Smooth muscle cell of trachea (primary cell): ENCODE measurements around the gene PCDHGA5. TPM values are rescaled to one million over a fixed set of nuclear protein-coding genes. Genes with fewer than 3 reads are reported as not detected.

Source experiments
- total RNA-seq: library from RNA; depleted of rRNA; stranded (reverse); fragments of >200 nt; gene quantifications from 2 replicates; pipeline ENCODE4 v1.2.1, GENCODE V29; 2014

The PCDHGA5 gene
- total RNA-seq = 2.8 and 3.5 TPM in 2 replicates

GRCh38 chr5:141363952-141364660 lies at the start of gene PCDHGA5:
Gene PCDHGA5 (plus strand): TSS chr5:141364162. CDS start chr5:141364331, 169 bp downstream.

GRCh38 chr5:141320225-141321169 lies 43.5 kb upstream of the PCDHGA5 start, which contains the start of gene TAF7:
Gene TAF7 (minus strand): TSS chr5:141320784. CDS start chr5:141320044, 740 bp downstream.

GRCh38 chr5:141330299-141331080 lies 33.5 kb upstream of the PCDHGA5 start, which contains the start of gene PCDHGA1:
Gene PCDHGA1 (plus strand): TSS chr5:141330514.

GRCh38 chr5:141338538-141339306 lies 25.2 kb upstream of the PCDHGA5 start, which contains the start of gene PCDHGA2:
Gene PCDHGA2 (plus strand): TSS chr5:141338760.

GRCh38 chr5:141343242-141343952 lies 20.6 kb upstream of the PCDHGA5 start, which contains the start of gene PCDHGA3:
Gene PCDHGA3 (plus strand): TSS chr5:141343829. CDS start chr5:141344034, 205 bp downstream.

GRCh38 chr5:141349917-141350619 lies 13.9 kb upstream of the PCDHGA5 start, which contains the start of gene PCDHGB1:
Gene PCDHGB1 (plus strand): TSS chr5:141350099. CDS start chr5:141350261, 162 bp downstream.

GRCh38 chr5:141354900-141355469 lies 9.0 kb upstream of the PCDHGA5 start, which contains the start of gene PCDHGA4:
Gene PCDHGA4 (plus strand): TSS chr5:141355021. CDS start chr5:141355108, 87 bp downstream.

GRCh38 chr5:141359790-141360426 lies 4.1 kb upstream of the PCDHGA5 start, which contains the start of gene PCDHGB2:
Gene PCDHGB2 (plus strand): TSS chr5:141359994. CDS start chr5:141360136, 142 bp downstream.

GRCh38 chr5:141369994-141370848 lies 6.3 kb downstream of the PCDHGA5 start, which contains the start of gene PCDHGB3:
Gene PCDHGB3 (plus strand): TSS chr5:141370242. CDS start chr5:141370395, 153 bp downstream.

GRCh38 chr5:141373673-141374317 lies 9.8 kb downstream of the PCDHGA5 start, which contains the start of gene PCDHGA6:
Gene PCDHGA6 (plus strand): TSS chr5:141373891. CDS start chr5:141374084, 193 bp downstream.

GRCh38 chr5:141382469-141383294 lies 18.7 kb downstream of the PCDHGA5 start, which contains the start of gene PCDHGA7:
Gene PCDHGA7 (plus strand): TSS chr5:141382742. CDS start chr5:141382900, 158 bp downstream.

GRCh38 chr5:141387557-141388311 lies 23.8 kb downstream of the PCDHGA5 start, which contains the start of gene PCDHGB4:
Gene PCDHGB4 (plus strand): TSS chr5:141387698. CDS start chr5:141387885, 187 bp downstream.

GRCh38 chr5:141392429-141393198 lies 28.7 kb downstream of the PCDHGA5 start, which contains the start of gene PCDHGA8:
Gene PCDHGA8 (plus strand): TSS chr5:141392633. CDS start chr5:141392814, 181 bp downstream.

